Endometrial microvascular endothelial cells (primary cell): ENCODE measurements around the gene UBE2K. TPM values are rescaled to one million over a fixed set of nuclear protein-coding genes. Genes with fewer than 3 reads are reported as not detected.

Source experiments
- in situ Hi-C: cut with HindIII; loops from 2 replicates; pipeline ENCODE4 v1.10.0; 2017; ENCODE audit warnings: low sequenced_read_pairs, low pct_unique_long_range_greater_than_20kb; ENCODE audit errors: inconsistent ontology term
- total RNA-seq: library from RNA; depleted of rRNA; stranded (reverse); fragments of >200 nt; gene quantifications from one replicate; pipeline ENCODE4 v1.2.3, GENCODE V29; 2015; ENCODE audit errors: inconsistent ontology term

Gene UBE2K
- total RNA-seq, 1 donor from 2014 or later, result 34.9 TPM

DNA sequence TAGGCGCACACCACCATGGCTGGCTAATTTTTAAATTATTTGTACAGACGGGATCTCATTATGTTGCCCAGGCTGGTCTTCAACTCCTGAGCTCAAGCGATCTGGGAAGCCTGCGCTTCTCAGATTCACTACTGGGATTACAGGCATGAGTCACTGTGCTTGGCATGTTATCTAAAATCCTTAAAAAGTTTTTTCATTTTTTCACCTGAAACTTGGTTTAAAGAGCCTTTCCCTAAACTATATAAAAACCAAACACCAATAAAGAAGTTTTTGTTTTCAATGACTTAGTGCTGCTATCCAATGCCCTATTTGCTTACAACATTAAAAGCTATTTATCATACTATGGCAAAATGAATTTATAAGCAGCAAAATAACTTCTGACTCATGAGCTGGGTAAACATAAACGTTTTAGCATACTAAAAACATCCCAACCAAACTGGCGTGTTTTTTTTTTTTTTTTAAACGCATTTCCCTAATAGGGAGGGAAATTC lies 127.8 kb downstream of the UBE2K start:
- in situ Hi-C loops, result no loop called here

Other genes starting within 250 kb of the UBE2K start
- gene RPL9, start 239.2 kb upstream of the UBE2K start, total RNA-seq, result 2,208 TPM
- gene LIAS, start 239.1 kb upstream of the UBE2K start, total RNA-seq, result 10.5 TPM
- 56.5 TPM for gene UGDH, start 170.7 kb upstream of the UBE2K start, total RNA-seq
- 9.1 TPM for gene SMIM14, start 59.3 kb upstream of the UBE2K start, total RNA-seq